ENCODE measurements around the gene KCTD5.

The KCTD5 gene

DNA sequence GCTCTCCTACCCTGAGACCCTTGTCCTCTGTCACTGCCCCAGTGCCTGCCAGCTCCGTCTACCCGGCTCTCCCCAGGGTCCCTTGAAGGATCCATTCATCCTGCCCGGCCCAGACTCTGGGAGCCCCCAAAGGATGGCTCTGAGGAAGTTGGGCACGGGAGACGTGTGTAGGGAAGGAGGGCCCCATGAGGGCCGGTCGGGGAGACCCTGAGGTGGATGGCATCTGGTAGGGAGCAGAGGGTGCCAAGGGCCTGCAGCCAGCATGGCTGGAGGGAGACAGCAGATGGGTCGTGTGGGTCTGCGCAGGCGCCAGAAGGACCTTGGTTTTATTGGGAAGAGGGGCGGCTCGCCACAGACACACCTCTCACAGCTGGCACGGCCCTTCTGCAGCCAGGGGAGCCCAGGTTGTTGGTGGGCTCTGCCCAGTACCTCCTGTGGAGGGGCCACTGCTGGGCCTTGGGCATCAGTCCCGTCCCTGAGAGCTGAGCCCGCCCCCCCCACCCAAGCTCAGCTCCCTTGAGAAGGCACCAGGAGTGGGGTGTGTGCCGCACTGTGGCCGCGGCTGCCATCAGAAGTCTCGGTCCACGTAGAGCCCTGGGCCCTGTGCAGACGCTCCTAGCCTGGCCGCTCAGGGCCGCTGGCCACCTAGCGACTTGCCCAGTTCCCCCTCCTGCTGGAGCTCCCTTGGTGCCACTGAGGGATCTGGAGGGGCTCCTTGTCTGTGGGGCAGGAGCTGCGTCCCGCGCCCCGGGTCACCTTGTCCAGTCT is 16.0 kb downstream of the KCTD5 start:
- no peak for DNase-seq
- H3K36me3 Mint-ChIP-seq (ENCODE audit: low read depth) = peaks cover 64% of the 10 kb centered on the region
- no peaks in the 10 kb centered on the region for H3K27me3 Mint-ChIP-seq
- H3K27ac Mint-ChIP-seq = no peak overlapping the region
- no peak overlapping the region for H3K4me3 Mint-ChIP-seq
- peaks cover 1% of the 10 kb centered on the region for H3K4me1 Mint-ChIP-seq (ENCODE audit: low read depth)
- no peaks in the 10 kb centered on the region for H3K9me3 Mint-ChIP-seq

DNA sequence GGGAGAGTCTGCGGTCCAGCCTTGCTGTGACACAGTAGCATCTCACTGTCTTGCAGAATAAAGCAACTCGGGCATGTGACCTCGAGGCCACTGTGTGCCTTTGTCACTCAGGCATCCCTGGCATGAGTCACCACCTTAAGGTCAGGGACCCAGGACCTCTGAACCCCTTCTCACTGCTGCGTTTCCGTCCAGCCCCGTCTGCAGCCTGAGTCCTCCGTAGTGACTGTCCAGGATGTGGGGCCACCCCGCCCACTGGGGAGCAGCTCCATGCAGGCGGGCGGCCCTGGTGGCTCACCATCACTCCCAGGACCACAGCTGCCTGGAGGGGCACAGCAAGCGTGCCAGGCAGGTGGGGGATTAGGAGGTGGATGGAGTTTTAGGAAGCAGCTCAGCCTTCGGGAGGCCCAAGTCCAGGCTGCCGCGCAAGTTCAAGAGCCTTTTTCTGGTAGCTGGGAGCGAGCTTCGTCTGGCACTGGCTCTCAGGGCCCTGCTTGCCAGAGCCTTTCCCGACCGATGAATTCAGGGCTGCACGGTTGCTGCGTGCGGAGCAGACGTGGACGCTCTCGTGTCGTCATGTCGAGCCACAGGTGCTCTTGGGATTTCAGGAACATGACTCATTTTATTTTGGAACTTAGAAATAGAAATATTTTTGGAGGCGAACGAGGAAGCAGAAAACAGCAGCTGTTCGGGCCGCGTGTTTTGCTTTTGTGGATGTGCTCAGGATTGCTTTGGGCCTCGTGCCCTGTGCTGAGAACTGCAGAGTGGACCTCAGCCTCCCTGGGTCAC is 16.8 kb downstream of the KCTD5 start:
- H3K4me1 Mint-ChIP-seq (ENCODE audit: low read depth) = no peaks in the 10 kb centered on the region
- DNase-seq = no peak
- H3K9me3 Mint-ChIP-seq = no peaks in the 10 kb centered on the region
- peaks cover 68% of the 10 kb centered on the region for H3K36me3 Mint-ChIP-seq (ENCODE audit: low read depth)
- no peak overlapping the region for H3K27ac Mint-ChIP-seq
- no peaks in the 10 kb centered on the region for H3K27me3 Mint-ChIP-seq
- no peak overlapping the region for H3K4me3 Mint-ChIP-seq

DNA sequence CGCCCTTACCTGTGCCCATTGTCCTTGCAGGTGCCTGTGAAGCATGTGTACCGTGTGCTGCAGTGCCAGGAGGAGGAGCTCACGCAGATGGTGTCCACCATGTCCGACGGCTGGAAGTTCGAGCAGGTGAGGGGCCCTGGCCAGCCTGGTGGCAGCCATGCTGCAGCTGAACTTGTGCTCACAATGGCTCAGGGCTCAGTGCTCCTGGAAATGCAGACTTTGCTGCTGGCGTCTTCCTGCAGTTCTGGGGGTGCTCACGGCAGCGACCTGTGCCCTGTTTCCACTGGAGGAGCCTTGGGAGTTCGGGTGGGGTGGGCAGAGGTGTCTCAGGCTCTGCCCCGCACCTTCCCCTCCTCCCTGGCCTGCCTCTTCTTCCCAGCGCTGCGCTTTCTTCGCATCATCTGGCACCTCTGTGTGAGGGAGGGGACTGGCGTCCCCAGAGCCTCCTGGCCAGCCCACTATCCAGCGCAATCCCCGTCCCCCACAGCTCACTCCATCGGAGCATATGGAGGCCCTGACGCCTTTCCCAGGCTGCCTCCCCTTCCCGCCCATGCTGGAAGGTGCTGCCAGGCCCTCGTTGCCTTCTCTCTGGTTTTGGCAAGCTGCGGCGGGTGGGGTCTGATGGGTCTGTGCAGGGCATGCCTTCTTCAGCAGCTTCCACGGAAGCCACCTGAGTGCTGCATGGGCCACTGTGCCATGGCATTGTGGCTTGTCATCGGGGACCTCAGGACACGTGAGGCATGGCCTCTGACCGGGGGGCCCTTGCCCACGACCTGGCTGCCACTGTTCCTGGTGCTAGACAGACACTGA is 17.7 kb downstream of the KCTD5 start:
- H3K27me3 Mint-ChIP-seq = no peaks in the 10 kb centered on the region
- H3K27ac Mint-ChIP-seq = no peak overlapping the region
- H3K4me3 Mint-ChIP-seq = no peak overlapping the region
- H3K4me1 Mint-ChIP-seq (ENCODE audit: low read depth) = no peaks in the 10 kb centered on the region
- H3K9me3 Mint-ChIP-seq = no peaks in the 10 kb centered on the region
- DNase-seq = no peak
- peaks cover 72% of the 10 kb centered on the region for H3K36me3 Mint-ChIP-seq (ENCODE audit: low read depth)

DNA sequence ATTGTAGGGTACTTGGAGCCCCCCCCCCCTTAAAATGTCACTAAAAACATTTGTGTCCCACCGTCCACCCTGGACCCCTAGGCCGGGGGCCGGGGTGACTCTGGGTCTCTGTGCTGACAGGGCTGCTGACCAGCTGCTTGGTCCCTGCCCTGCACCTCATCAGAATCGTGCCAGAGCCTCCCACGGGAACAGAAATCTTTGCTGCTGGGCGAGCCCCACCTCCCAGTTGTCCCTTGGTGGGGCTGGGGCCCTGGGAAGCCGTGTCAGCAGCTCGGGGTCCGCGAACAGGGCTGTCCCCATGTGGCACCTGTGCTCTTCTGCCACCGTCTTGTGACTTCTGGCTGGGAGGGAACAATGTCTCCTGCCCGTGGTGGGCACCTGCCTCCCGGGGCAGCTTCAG is 18.5 kb downstream of the KCTD5 start:
- no peak overlapping the region for H3K27ac Mint-ChIP-seq
- peaks cover 79% of the 10 kb centered on the region for H3K36me3 Mint-ChIP-seq (ENCODE audit: low read depth)
- H3K4me1 Mint-ChIP-seq (ENCODE audit: low read depth) = no peaks in the 10 kb centered on the region
- no peaks in the 10 kb centered on the region for H3K9me3 Mint-ChIP-seq
- no peaks in the 10 kb centered on the region for H3K27me3 Mint-ChIP-seq
- DNase-seq = no peak
- H3K4me3 Mint-ChIP-seq = no peak overlapping the region

DNA sequence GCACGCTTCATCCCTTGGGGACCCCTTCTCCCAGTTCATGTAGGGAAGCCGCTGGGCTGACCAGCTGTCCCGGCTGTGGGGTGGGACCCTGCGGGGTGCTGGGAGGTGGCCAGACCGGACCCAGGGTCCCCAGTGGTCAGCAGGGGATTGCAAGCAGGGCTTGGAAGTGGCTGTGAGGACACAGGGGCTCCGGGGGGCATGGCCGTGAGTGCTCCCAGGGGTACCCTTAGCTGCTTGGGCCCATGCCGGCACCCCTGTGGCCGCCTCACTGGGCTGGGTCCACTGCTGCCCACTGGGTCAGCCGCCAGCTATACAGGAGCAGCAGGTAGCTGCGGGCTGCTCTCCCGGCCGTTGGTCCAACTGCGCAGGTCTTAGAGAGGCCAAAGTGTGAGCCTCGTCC is 18.9 kb downstream of the KCTD5 start:
- H3K27ac Mint-ChIP-seq = no peak overlapping the region

DNA sequence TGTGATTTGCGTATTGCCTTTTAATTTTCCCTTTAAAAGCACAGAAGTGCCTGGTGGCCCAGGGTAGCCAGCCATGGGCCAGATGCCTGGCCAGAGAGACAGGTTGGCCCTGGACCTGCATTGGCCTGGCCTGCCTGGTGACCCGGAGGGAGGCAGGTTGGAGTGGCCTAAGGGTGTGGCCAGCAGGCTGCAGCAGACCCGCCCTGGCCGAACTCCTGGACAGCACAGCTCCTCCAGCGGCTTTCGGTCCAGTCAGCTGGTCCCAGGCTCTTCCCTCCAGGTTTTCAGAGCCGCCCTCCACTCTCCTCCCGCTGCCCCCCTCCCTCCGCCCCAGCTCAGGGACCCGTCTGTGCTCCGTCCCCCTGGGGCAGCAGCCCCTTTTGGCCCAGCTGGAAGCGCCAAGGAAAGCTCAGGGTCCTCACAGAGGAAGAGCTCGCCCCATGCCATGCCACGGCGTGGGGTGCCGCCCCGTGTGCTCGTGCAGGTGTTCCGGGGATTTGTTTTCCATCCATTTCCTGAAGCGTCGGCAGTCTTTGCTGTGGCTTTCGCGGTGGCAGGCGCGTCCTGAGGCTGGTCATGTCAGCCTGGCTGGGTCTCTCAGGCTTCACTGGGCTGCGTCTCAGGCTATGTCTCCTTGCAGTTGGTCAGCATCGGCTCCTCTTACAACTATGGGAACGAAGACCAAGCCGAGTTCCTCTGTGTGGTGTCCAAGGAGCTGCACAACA is 19.6 kb downstream of the KCTD5 start:
- Mint-ChIP-seq H3K4me3 (no peak overlapping the region), H3K36me3 (ENCODE audit: low read depth) (peaks cover 82% of the 10 kb centered on the region), H3K27me3 (no peaks in the 10 kb centered on the region), H3K4me1 (ENCODE audit: low read depth) (no peaks in the 10 kb centered on the region), H3K9me3 (no peaks in the 10 kb centered on the region), H3K27ac (no peak overlapping the region)
- DNase-seq = no peak

More for the DNA sequence above, 18.9 kb downstream of the KCTD5 start:
- H3K4me3 Mint-ChIP-seq = no peak overlapping the region
- peaks cover 84% of the 10 kb centered on the region for H3K36me3 Mint-ChIP-seq (ENCODE audit: low read depth)
- no peak for DNase-seq
- H3K4me1 Mint-ChIP-seq (ENCODE audit: low read depth) = no peaks in the 10 kb centered on the region
- H3K27me3 Mint-ChIP-seq = no peaks in the 10 kb centered on the region
- H3K9me3 Mint-ChIP-seq = no peaks in the 10 kb centered on the region

DNA sequence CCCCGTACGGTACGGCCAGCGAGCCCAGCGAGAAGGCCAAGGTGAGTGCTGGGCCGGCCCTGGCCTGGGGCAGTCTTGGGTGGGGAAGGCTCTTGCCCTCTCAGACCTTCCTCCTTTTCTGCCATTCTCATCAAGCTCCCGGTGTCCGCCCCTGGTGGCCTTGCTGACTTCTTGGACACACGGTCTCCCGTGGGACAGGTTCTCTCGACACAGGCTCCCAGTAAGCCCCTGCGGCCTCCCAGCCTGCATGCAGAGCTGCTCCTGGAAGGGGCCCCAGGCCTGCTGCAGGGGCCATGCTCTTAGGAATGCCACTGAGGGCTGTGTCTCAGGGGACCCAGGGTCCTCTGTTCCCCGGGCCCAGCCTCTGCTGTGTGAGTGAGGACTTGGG is 20.1 kb downstream of the KCTD5 start:
- Mint-ChIP-seq H3K36me3 (ENCODE audit: low read depth) (peaks cover 81% of the 10 kb centered on the region), H3K27me3 (no peaks in the 10 kb centered on the region), H3K4me1 (ENCODE audit: low read depth) (no peaks in the 10 kb centered on the region), H3K27ac (no peak overlapping the region), H3K4me3 (no peak overlapping the region), H3K9me3 (no peaks in the 10 kb centered on the region)
- no peak for DNase-seq

DNA sequence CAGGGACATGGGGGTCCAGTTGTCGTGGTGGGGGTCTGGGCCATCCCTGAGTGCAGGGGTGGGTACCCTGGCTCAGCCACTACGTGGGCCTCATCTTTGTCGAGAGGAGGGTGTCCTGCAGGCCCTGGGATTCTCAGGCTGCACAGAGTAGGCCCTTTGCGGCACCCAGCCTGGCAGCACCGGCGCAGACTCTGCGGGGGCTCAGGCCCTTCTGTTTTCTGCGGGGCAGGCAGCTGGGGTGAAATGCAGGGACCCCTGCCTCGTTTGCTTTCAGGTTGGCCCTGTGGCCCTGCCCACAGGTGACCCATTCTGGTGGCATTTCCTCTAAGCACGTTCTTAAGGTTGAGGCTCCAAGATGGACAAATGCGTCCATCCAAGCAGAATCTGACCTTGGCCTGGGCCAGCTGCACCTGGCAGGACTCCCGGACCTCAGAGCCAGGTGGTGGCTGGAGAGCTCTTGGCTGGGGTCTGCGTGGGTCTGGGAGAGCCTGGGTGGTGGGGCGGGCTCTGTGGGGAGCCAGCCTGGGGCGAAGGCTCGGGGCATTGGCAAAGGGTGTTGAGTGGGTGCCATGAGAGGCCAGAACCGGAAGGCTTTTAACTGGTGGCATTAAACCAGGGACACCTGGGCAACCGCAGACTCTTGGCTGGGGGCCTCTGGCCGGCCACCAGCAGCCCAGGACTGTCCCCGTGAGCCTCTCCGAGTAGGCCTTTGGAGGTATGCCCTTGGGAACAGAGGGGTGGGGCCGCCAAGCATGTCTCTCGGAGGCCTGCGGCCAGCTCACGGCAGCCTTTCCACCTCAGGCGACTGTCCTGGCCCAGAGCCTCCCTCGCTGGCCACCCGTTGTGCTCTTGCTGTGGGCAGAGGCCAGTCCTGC is 20.8 kb downstream of the KCTD5 start:
- H3K36me3 Mint-ChIP-seq (ENCODE audit: low read depth) = peaks cover 81% of the 10 kb centered on the region
- no peaks in the 10 kb centered on the region for H3K4me1 Mint-ChIP-seq (ENCODE audit: low read depth)
- no peaks in the 10 kb centered on the region for H3K9me3 Mint-ChIP-seq
- H3K4me3 Mint-ChIP-seq = no peak overlapping the region
- H3K27me3 Mint-ChIP-seq = no peaks in the 10 kb centered on the region
- no peak for DNase-seq
- H3K27ac Mint-ChIP-seq = no peak overlapping the region

DNA sequence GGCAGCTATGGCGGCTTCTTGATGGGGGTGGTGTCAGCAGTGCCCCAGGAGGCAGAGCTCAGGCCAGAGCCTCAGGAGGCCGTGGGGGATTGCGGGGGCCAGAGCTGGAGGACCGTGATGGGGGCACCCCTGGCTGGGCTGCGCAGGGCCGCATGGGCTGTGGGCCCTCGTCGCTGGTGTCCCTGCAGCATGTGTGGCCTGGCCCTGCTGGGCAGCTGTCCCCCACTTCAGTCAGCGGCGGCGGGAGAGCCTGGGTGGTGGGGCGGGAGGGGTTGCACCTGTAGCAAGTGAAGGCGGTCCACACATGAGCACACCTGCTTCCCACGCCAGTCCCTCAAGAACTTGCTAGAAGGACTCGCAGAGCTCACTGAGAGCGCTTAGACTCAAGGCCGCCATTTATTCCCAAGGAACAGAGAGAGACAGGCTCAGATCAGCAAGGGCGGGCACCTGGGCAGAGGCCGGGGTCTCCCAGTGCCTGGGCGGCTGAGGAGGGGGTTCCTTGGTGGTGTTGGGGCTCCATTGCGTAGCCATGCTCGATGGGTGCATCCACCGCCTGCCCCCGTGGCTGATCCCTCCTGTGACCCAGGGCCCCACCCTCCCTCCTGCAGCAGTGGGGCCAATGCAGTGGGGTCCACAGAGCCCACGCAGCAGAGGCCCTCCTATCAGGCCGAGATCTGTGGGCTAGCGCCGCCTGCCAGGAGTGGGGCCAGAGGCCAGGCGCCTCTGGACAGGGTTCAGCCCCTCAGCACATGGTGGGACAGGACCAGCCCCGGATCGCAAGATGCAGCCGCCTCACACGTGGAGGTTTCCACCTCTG is 22.1 kb downstream of the KCTD5 start:
- H3K4me3 Mint-ChIP-seq = no peak overlapping the region
- DNase-seq = no peak
- H3K4me1 Mint-ChIP-seq (ENCODE audit: low read depth) = no peaks in the 10 kb centered on the region
- peaks cover 76% of the 10 kb centered on the region for H3K36me3 Mint-ChIP-seq (ENCODE audit: low read depth)
- H3K27me3 Mint-ChIP-seq = no peaks in the 10 kb centered on the region
- no peaks in the 10 kb centered on the region for H3K9me3 Mint-ChIP-seq
- no peak overlapping the region for H3K27ac Mint-ChIP-seq

DNA sequence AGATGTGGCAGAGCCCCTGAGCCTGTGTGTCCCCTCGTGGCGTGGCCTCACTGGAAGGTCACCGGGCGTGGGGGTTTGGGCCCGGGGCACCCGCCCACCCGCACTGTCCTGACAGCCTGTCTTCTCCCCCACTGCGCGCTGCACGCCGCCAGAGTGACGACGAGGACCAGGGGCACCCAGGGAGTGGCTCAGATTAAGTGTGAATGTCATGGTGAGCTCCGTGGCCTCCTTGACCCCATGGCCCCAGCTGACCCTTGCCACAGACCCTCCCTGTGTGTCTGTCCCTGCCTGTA is 22.6 kb downstream of the KCTD5 start:
- H3K4me3 Mint-ChIP-seq = no peak overlapping the region
- no peak for DNase-seq
- no peak overlapping the region for H3K27ac Mint-ChIP-seq
- no peaks in the 10 kb centered on the region for H3K27me3 Mint-ChIP-seq
- H3K4me1 Mint-ChIP-seq (ENCODE audit: low read depth) = no peaks in the 10 kb centered on the region
- peaks cover 70% of the 10 kb centered on the region for H3K36me3 Mint-ChIP-seq (ENCODE audit: low read depth)
- no peaks in the 10 kb centered on the region for H3K9me3 Mint-ChIP-seq

DNA sequence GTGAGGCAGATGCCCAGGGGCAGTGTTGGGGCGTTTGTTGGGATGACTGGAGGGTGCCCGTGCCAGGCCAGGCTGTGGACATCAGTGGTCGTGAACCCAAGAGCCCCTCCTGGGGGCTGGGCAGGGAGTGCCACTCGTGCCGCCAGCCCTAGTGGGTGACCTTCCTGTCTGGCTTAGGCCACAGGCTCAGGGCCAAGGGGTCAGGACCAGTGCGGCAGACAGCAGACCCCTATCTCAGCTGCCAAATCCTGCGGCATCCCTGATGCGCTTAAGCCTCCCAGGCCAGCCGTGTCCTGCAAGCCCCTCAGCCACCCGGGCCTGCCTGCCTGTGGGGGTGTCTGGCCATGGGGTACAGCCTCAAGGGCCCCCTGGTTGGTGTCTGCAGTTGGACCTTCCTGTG is 23.0 kb downstream of the KCTD5 start:
- Mint-ChIP-seq H3K9me3 (no peaks in the 10 kb centered on the region), H3K27me3 (no peaks in the 10 kb centered on the region), H3K4me1 (ENCODE audit: low read depth) (peaks cover 1% of the 10 kb centered on the region), H3K4me3 (no peak overlapping the region), H3K27ac (no peak overlapping the region), H3K36me3 (ENCODE audit: low read depth) (peaks cover 68% of the 10 kb centered on the region)
- no peak for DNase-seq

DNA sequence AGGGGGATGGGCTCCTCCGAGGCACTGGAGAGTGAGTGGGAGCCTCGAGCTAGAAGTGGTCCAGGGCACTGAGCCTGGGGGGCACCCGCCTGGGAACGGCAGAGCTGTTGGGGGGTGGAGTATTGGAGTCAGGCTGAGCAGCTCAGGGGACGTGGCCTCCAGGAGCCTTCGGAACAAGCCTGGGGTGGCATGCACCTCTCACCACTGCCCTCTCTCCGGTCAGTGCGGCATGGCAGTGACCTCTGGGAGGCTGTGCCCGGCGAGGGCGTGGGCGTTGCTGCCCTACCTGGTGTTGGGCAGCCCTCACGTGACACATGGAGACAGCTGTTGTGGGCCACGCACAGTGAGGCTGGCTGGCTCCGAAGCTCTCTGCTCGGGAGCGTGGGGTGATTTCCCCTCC is 23.8 kb downstream of the KCTD5 start:
- no peak for DNase-seq
- H3K36me3 Mint-ChIP-seq (ENCODE audit: low read depth) = peaks cover 64% of the 10 kb centered on the region
- H3K9me3 Mint-ChIP-seq = no peaks in the 10 kb centered on the region
- H3K27ac Mint-ChIP-seq = no peak overlapping the region
- H3K4me1 Mint-ChIP-seq (ENCODE audit: low read depth) = peaks cover 1% of the 10 kb centered on the region
- no peaks in the 10 kb centered on the region for H3K27me3 Mint-ChIP-seq
- no peak overlapping the region for H3K4me3 Mint-ChIP-seq

DNA sequence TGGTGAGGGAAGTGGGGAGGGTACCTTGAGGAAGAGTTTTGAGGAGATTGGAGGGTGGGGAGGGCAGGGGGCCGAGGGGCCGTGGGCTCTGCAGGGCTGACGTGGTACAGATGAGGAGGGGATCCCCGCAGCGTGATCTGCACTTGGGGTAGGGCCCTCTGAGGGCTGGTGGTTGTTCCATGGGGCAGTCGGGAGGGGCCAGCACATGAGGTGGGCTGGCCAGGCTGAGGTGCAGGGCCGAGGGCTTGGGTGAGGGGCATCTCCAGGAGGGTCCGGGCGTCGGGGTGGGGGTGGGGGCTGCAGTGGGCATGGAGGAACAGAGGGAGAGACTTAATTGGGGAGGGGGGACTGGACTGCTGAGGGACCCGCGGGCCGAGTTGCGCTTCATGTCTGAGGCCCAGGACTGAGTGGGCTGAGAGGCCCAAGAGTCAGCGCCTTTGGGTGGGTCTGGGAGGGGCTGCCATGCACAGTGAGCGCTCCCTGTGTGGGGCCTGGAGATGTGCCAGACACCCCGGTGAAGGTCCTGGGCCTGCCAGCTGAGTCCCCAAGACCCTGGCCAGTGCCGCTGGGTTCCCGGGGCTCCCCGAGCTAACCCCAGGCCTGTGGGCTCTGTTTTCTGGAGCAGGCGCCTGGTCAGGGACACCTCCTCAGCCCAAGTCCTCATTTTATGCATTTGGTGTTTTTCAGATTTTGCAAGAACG is 24.4 kb downstream of the KCTD5 start:
- Mint-ChIP-seq H3K9me3 (no peaks in the 10 kb centered on the region), H3K27ac (no peak overlapping the region), H3K27me3 (no peaks in the 10 kb centered on the region), H3K4me3 (no peak overlapping the region), H3K36me3 (ENCODE audit: low read depth) (peaks cover 60% of the 10 kb centered on the region), H3K4me1 (ENCODE audit: low read depth) (peaks cover 1% of the 10 kb centered on the region)
- DNase-seq = no peak

Data from activated T-cell treated with anti-CD3 and anti-CD28 coated beads, Interleukin-2, amount 50 U/mL, for 24 hours (primary cell).